HG03432 (cell line): ENCODE measurements around the gene LARP6.

Experiments
- ATAC-seq: cut with Tn5 transposase; IDR thresholded peaks from one replicate; pipeline ENCODE4 v1.9.1; 2021; ENCODE audit warnings: mild to moderate bottlenecking, moderate library complexity; ENCODE audit not compliant: unreplicated experiment

The LARP6 gene

GRCh38 chr15:70796516-70797310 is 57.2 kb downstream of the LARP6 start:
- ATAC-seq, result no peak

GRCh38 chr15:70795311-70795665 is 58.7 kb downstream of the LARP6 start:
- no peak for ATAC-seq

- ATAC-seq, result no peak
Observed at GRCh38 chr15:70794596-70795310, 59.2 kb downstream of the LARP6 start.

- no peak for ATAC-seq
Observed at GRCh38 chr15:70793694-70794093, 60.3 kb downstream of the LARP6 start.

GRCh38 chr15:70792171-70792573 is 61.8 kb downstream of the LARP6 start:
- ATAC-seq, result no peak

GRCh38 chr15:70791259-70791658 is 62.7 kb downstream of the LARP6 start:
- ATAC-seq, result no peak

GRCh38 chr15:70789213-70789612 is 64.7 kb downstream of the LARP6 start:
- no peak for ATAC-seq

GRCh38 chr15:70788114-70789049 is 65.6 kb downstream of the LARP6 start:
- no peak for ATAC-seq

- ATAC-seq, result no peak
Observed at GRCh38 chr15:70786996-70787395, 67.0 kb downstream of the LARP6 start.

- no peak for ATAC-seq
Observed at GRCh38 chr15:70783610-70784022, 70.3 kb downstream of the LARP6 start.

- no peak for ATAC-seq
Observed at GRCh38 chr15:70783041-70783440, 70.9 kb downstream of the LARP6 start.

- ATAC-seq, result no peak
Observed at GRCh38 chr15:70781236-70781635, 72.7 kb downstream of the LARP6 start.
